CD4-positive, alpha-beta T cell treated with Interleukin-4 for 4 hours (primary cell): ENCODE results near the gene FLT3LG.

Experiments used
- DNase-seq: peaks from one replicate; pipeline ENCODE4 v3.0.0-alpha.2; 2020

The FLT3LG gene

GRCh38 chr19:49520705-49521319 lies 46.8 kb downstream of the FLT3LG start:
- DNase-seq: no peak

GRCh38 chr19:49524812-49525455 lies 50.9 kb downstream of the FLT3LG start:
- DNase-seq: no peak

DNA sequence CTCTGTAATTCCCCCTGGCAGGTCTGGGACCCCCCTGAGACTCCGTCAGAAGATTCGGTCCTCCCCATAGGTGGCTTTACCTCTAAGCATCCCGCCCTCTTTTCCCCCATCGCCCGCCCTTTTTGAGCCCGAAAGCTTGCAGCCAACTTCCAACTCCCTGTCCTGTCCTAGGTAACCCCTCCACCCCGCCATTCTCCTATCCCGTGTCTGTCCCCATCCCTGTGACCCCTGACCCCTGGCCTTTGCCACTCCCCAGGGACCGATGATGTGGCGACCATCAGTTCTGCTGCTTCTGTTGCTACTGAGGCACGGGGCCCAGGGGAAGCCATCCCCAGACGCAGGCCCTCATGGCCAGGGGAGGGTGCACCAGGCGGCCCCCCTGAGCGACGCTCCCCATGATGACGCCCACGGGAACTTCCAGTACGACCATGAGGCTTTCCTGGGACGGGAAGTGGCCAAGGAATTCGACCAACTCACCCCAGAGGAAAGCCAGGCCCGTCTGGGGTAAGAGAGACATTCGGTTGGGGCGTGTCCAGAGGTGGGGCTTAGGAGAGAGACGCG lies 54.3 kb downstream of the FLT3LG start:
- DNase-seq: no peak

DNA sequence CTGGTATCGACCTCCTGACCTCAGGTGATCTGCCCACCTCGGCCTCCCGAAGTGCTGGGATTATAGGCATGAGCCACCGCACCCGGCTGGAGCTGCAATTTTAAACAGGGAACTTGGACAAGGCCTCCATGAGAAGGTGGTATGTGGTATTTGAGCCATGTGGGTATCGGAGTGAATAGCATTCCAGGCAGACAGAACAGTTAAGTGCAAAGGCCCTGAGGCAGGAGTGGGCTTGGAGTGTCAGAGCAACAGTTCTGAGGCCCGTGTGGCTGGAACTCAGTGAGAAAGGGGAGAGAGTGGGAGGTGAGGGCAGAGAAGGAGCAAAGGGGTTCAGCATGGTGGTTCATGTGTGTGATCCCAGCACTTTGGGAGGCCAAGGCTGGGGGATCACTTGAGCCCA lies 56.7 kb downstream of the FLT3LG start:
- no peak for DNase-seq

GRCh38 chr19:49533551-49534488 lies 59.8 kb downstream of the FLT3LG start:
- peak; percentile 63 for DNase-seq

GRCh38 chr19:49534632-49535385 lies 60.8 kb downstream of the FLT3LG start:
- DNase-seq: no peak
